ENCODE results near the gene MAMSTR. TPM values are rescaled to one million over a fixed set of nuclear protein-coding genes. Genes with fewer than 3 reads are reported as not detected.

Gene MAMSTR
- total and polyA plus RNA-seq, 9 of the 15 experiments (the other 6 are each of a cell fraction or from before 2014, with no cell fraction given) = 0.08 to 1.00 (median 0.40) TPM; not detected in 1

DNA sequence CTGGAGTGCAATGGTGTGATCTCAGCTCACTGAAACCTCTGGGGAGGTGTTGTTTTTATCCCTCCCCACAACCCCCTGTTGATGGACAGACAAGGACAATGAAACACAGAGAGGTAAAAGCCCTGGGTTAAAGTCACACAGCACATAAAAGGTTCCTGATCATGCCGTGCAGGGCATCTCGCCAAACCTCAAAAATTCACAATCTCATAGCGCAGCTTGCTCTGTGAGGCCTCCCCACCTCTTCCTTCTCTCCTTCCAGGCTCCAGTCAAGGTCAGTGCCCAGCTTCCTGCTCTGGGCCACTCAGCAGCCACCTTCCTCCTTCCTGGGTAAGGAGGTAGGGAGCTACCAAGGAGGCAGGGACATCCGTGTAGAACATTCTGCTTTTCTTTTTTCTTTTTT, 21.5 kb downstream of the MAMSTR start (continued):
- TF ChIP-seq, protein P1, sequence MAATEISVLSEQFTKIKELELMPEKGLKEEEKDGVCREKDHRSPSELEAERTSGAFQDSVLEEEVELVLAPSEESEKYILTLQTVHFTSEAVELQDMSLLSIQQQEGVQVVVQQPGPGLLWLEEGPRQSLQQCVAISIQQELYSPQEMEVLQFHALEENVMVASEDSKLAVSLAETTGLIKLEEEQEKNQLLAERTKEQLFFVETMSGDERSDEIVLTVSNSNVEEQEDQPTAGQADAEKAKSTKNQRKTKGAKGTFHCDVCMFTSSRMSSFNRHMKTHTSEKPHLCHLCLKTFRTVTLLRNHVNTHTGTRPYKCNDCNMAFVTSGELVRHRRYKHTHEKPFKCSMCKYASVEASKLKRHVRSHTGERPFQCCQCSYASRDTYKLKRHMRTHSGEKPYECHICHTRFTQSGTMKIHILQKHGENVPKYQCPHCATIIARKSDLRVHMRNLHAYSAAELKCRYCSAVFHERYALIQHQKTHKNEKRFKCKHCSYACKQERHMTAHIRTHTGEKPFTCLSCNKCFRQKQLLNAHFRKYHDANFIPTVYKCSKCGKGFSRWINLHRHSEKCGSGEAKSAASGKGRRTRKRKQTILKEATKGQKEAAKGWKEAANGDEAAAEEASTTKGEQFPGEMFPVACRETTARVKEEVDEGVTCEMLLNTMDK (IDR thresholded peaks at IDR 0.05; ENCODE audit: borderline replicate concordance, insufficient read depth, low read depth, low read length, poor library complexity, severe bottlenecking) = no peak
- TF ChIP-seq ZBTB1 (CRISPR knock-in tag; IDR thresholded peaks at IDR 0.05; ENCODE audit: borderline replicate concordance, low read depth) = no peak
- TF ChIP-seq KDM4B (IDR thresholded peaks at IDR 0.05; ENCODE audit: borderline replicate concordance in 2 of 2, low read depth in 1 of 2) = no peak
- no peak for TF ChIP-seq NEUROD1 (IDR thresholded peaks at IDR 0.05; ENCODE audit: borderline replicate concordance, low read depth, low read length, partially characterized antibody)
- TF ChIP-seq CTBP1 (IDR thresholded peaks at IDR 0.05; ENCODE audit: borderline replicate concordance) = no peak; the same call in 1 of the 2 replicates
- peak; percentile 75 for TF ChIP-seq SMARCA4 (IDR thresholded peaks at IDR 0.05)
- TF ChIP-seq SPI1 (IDR thresholded peaks at IDR 0.05; ENCODE audit: borderline replicate concordance, low read depth, low read length) = no peak
- TF ChIP-seq EHMT2 (IDR thresholded peaks at IDR 0.05) = no peak
- TF ChIP-seq ZNF445 (CRISPR knock-in tag; IDR thresholded peaks at IDR 0.05; ENCODE audit: low read depth) = no peak
- TF ChIP-seq, protein P2, sequence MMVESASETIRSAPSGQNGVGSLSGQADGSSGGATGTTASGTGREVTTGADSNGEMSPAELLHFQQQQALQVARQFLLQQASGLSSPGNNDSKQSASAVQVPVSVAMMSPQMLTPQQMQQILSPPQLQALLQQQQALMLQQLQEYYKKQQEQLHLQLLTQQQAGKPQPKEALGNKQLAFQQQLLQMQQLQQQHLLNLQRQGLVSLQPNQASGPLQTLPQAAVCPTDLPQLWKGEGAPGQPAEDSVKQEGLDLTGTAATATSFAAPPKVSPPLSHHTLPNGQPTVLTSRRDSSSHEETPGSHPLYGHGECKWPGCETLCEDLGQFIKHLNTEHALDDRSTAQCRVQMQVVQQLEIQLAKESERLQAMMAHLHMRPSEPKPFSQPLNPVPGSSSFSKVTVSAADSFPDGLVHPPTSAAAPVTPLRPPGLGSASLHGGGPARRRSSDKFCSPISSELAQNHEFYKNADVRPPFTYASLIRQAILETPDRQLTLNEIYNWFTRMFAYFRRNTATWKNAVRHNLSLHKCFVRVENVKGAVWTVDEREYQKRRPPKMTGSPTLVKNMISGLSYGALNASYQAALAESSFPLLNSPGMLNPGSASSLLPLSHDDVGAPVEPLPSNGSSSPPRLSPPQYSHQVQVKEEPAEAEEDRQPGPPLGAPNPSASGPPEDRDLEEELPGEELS (CRISPR knock-in tag; IDR thresholded peaks at IDR 0.05; ENCODE audit: borderline replicate concordance) = no peak
- TF ChIP-seq BCOR (IDR thresholded peaks at IDR 0.05) = peak; percentile 90
- no peak for TF ChIP-seq CXXC5 (CRISPR knock-in tag; IDR thresholded peaks at IDR 0.05)
- no peak for TF ChIP-seq ATF1 (CRISPR knock-in tag; IDR thresholded peaks at IDR 0.05)
- no peak for TF ChIP-seq ATF1 (tag; IDR thresholded peaks at IDR 0.05)
- TF ChIP-seq TCF3 (CRISPR knock-in tag; IDR thresholded peaks at IDR 0.05) = peak; percentile 84
- no peak for TF ChIP-seq NR3C1 (CRISPR knock-in tag; IDR thresholded peaks at IDR 0.05)
- TF ChIP-seq, protein P3, sequence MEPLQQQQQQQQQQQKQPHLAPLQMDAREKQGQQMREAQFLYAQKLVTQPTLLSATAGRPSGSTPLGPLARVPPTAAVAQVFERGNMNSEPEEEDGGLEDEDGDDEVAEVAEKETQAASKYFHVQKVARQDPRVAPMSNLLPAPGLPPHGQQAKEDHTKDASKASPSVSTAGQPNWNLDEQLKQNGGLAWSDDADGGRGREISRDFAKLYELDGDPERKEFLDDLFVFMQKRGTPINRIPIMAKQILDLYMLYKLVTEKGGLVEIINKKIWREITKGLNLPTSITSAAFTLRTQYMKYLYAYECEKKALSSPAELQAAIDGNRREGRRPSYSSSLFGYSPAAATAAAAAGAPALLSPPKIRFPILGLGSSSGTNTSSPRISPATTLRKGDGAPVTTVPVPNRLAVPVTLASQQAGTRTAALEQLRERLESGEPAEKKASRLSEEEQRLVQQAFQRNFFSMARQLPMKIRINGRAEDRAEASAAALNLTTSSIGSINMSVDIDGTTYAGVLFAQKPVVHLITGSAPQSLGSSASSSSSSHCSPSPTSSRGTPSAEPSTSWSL (CRISPR knock-in tag; IDR thresholded peaks at IDR 0.05; ENCODE audit: borderline replicate concordance) = no peak
- TF ChIP-seq ZNF282 (CRISPR knock-in tag; IDR thresholded peaks at IDR 0.05) = no peak
- TF ChIP-seq NUFIP1 (IDR thresholded peaks at IDR 0.05; ENCODE audit: partially characterized antibody) = no peak
- no peak for TF ChIP-seq ZNF785 (CRISPR knock-in tag; IDR thresholded peaks at IDR 0.05)
- no peak for TF ChIP-seq SNRNP70 (optimal IDR thresholded peaks at IDR 0.05; ENCODE audit: low read depth, low read length)
- TF ChIP-seq PTRF (tag; IDR thresholded peaks at IDR 0.05) = no peak
- TF ChIP-seq KDM1A (IDR thresholded peaks at IDR 0.05) = peak; percentile 61 to 84
- TF ChIP-seq NR2C2 (CRISPR knock-in tag; IDR thresholded peaks at IDR 0.05) = no peak
- peak; percentile 22; the same call in 1 of the 2 replicates for TF ChIP-seq NR2C2 (tag; IDR thresholded peaks at IDR 0.05)
- peak; percentile 35 for TF ChIP-seq ZFX (CRISPR knock-in tag; IDR thresholded peaks at IDR 0.05)
- TF ChIP-seq BHLHE40 (IDR thresholded peaks at IDR 0.05; ENCODE audit: low read length) = peak; percentile 20; the same call in 1 of the 2 replicates
- no peak for TF ChIP-seq ZNF586 (CRISPR knock-in tag; conservative IDR thresholded peaks at IDR 0.05)

Measured in K562 (cell line).